Activated naive CD8-positive, alpha-beta T cell treated with anti-CD3 and anti-CD28 coated beads, Interleukin-2, amount 50 U/mL, for 24 hours (primary cell): Measurements from ENCODE around the gene MFSD6L.

Experiments used
- ATAC-seq: fragments of 150-1000 bp; cut with Tn5 transposase; one replicate; pipeline ENCODE4 v1.10.0; 2021
- DNase-seq: peaks from one replicate; pipeline ENCODE4 v3.0.0; 2021
- H3K27ac Mint-ChIP-seq: one replicate; pipeline ENCODE4 v1.8.0; 2021; ENCODE audit warnings: mild to moderate bottlenecking, mixed read lengths
- H3K27me3 Mint-ChIP-seq: one replicate; pipeline ENCODE4 v1.8.0; 2021; ENCODE audit warnings: mixed read lengths
- H3K36me3 Mint-ChIP-seq: one replicate; pipeline ENCODE4 v1.8.0; 2021; ENCODE audit warnings: low read depth, mixed read lengths
- H3K4me1 Mint-ChIP-seq: one replicate; pipeline ENCODE4 v1.8.0; 2021; ENCODE audit warnings: mixed read lengths
- H3K4me3 Mint-ChIP-seq: one replicate; pipeline ENCODE4 v1.8.0; 2021; ENCODE audit warnings: mild to moderate bottlenecking, moderate library complexity, mixed read lengths
- H3K9me3 Mint-ChIP-seq: one replicate; pipeline ENCODE4 v1.8.0; 2021; ENCODE audit warnings: mixed read lengths

The MFSD6L gene, protein sequence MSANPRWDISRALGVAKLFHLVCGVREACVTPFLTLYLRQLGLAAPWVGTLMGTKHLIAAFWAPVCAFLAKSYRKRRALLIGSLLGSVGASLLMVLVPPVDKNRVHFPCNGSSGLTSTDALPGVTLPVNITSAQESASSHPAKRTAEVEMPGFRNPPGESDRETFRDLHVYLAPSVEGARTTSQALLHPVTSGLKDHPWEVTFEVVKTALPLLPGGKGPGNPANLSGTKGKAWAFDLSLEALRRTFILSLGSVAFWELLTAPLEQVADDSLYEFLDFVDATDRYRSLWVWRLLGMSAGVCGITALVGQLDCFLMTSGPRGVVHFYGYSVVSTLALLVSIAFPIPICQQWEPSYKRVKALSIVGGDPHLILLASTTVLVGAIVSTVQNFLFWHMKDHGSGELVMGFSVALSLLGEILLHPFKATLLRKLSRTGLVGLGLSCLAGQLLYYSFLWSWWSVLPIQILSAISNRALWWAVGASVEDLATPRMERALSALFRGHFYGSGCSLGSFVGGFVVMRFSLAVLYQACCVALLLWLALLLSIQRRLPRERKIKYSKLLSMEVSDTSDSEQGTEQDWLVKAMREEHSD

DNA sequence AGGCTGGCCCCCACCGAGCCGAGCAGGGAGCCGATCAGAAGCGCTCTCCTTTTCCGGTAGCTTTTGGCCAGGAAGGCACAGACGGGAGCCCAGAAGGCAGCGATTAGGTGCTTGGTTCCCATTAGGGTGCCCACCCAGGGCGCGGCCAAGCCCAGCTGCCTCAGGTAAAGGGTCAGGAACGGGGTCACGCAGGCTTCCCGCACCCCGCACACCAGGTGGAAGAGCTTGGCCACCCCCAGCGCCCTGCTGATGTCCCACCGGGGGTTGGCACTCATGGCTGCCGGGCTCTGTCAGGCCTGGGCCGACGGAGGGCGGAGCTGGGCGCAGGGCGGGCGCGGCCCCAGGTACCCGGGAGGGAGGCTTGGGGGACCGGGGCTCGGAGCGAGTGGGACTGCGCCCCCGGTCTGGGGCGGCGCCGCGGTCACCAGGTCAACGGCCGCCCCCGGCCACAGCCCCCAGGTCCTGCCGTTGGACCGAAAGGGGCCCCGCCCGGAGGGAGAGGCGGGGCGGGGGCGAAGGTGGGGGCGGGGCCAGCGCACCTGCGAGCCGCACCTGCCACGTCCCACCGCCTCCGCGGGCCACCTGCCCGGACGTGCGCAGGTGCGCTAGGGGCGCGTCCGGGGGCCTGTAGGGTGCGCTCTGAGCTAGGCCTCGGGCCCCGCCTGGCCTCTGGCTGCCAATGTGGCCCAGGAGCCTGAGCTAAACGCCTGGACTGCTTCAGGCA, at the start of gene MFSD6L:
TSS of gene MFSD6L (minus strand) at position 520 of the 724 bp plus-strand sequence. CDS start at position 275, 245 bp downstream.
- DNase-seq (no peak), ATAC-seq (no peak)
- H3K27ac Mint-ChIP-seq: no peak within 1 kb of the TSS
- no peaks in the 10 kb centered on the region for H3K4me1 Mint-ChIP-seq
- H3K36me3 Mint-ChIP-seq: no peaks in the 10 kb centered on the region
- H3K27me3 Mint-ChIP-seq: no peaks in the 10 kb centered on the region
- H3K4me3 Mint-ChIP-seq: no peak within 1 kb of the TSS
- H3K9me3 Mint-ChIP-seq: no peaks in the 10 kb centered on the region

DNA sequence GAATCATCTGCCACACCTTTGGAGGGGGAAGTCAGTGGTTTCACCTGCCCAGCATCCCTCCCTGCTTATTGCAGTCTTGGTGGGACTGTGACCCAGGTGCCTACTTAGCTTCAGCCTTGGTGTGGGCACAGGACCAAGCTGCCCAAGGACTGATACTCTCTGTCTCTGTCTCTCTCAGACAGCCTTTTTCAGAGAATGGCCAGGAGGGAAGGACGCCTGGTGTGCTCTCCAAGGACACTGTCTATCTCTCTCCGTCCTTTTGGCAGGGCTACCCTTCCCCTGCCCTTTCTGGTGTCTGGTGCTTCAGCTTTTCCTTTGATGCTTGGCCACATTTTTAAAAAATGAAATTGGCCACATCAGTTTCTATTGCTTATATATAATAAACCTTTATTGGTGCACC, 48.7 kb upstream of the MFSD6L start:
- H3K4me3 Mint-ChIP-seq: no peak overlapping the region
- H3K36me3 Mint-ChIP-seq: no peaks in the 10 kb centered on the region
- no peaks in the 10 kb centered on the region for H3K9me3 Mint-ChIP-seq
- no peak overlapping the region for H3K27ac Mint-ChIP-seq
- peaks cover 6% of the 10 kb centered on the region for H3K4me1 Mint-ChIP-seq
- no peak for ATAC-seq
- H3K27me3 Mint-ChIP-seq: no peaks in the 10 kb centered on the region
- no peak for DNase-seq

DNA sequence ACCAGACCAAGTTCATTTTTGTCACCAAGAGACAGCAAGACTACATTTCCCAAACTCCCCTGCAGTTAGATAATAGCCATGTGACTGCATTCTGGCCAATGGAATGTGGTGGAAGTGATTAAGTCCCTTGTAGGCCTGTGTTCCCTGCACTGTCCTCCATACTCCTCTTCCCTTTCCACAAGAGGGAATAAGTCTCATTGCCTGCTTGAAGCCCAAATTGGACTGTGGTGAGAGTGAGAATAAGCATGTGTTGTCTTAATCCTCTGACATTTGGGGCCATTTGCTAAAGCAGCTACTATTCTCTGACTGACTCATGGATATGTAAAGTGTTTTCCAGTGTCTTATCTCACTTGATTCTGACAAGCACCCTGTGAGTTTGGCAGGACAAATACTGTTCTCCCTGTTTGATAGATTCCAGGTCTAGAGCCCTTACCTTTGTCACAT, 47.6 kb upstream of the MFSD6L start:
- peaks cover 6% of the 10 kb centered on the region for H3K4me1 Mint-ChIP-seq
- H3K27me3 Mint-ChIP-seq: no peaks in the 10 kb centered on the region
- H3K4me3 Mint-ChIP-seq: no peak overlapping the region
- no peaks in the 10 kb centered on the region for H3K36me3 Mint-ChIP-seq
- H3K27ac Mint-ChIP-seq: no peak overlapping the region
- DNase-seq: no peak
- ATAC-seq: peak; percentile 66
- no peaks in the 10 kb centered on the region for H3K9me3 Mint-ChIP-seq

DNA sequence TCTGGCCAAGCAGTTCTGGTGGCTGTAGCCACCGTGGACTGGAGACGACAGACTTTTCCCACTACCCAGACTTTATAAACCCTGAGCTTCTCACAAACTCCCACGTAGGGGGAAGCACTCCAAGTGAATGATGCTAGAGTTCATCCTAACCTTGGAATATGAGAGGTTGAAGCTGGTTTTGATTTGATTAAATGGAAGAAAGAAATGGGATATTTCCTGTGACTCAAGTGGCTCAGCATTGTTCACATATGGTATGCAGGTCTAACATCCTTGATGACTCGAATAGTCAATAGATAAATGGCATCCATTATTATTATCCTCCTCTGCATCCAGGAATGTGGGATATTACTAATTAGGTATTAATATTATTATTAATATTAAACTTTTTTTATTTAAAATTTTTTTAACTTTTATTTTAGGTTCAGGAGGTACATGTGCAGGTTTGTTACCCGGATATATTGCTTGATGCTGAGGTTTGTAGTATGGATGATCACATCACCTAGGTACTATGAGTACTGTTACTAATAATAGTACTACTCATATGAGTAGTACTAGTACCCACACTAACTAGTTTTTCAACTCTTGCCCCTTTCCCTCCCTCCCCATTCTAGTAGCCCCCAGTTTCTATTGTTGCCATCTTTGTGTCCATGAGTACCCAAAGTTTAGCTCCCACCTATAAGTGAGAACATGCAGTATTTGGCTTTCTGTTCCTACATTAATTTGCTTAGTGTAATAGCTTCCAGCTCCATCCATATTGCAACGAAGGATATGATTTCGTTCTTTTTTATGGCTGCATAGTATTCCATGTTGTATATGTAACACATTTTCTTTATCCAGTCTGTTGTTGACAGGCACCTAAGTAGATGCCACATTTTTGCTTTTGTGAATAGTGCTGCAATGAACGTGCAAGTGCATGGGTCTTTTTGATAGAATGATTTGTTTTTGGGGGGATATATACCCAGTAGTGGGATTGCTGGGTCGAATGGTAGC, 45.4 kb upstream of the MFSD6L start:
- Mint-ChIP-seq H3K4me3 (no peak overlapping the region), H3K9me3 (no peaks in the 10 kb centered on the region), H3K36me3 (no peaks in the 10 kb centered on the region), H3K4me1 (peaks cover 6% of the 10 kb centered on the region), H3K27me3 (no peaks in the 10 kb centered on the region), H3K27ac (no peak overlapping the region)
- ATAC-seq (no peak), DNase-seq (no peak)

DNA sequence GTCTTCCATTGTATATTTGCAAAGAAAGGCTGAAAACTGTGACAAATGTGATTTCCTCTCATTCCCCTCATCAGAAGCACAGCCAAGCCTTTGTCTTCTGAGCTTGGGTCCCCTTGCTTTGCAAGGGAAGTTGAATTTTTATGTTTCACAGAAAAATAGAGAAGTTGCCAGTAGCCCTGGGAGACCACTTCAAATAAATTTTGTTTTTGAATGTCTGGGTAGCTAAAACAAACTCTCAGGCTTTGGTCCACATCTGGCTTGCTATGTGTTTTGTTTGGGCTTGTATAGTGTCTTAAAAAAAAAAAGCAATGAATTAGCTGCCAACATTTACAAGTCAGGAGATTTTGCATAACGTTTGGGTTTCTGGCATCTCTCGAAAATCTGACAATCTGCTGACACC, 44.2 kb upstream of the MFSD6L start:
- Mint-ChIP-seq H3K27ac (no peak overlapping the region), H3K4me3 (no peak overlapping the region), H3K36me3 (no peaks in the 10 kb centered on the region), H3K9me3 (no peaks in the 10 kb centered on the region), H3K4me1 (peaks cover 6% of the 10 kb centered on the region), H3K27me3 (no peaks in the 10 kb centered on the region)
- ATAC-seq: no peak
- no peak for DNase-seq

DNA sequence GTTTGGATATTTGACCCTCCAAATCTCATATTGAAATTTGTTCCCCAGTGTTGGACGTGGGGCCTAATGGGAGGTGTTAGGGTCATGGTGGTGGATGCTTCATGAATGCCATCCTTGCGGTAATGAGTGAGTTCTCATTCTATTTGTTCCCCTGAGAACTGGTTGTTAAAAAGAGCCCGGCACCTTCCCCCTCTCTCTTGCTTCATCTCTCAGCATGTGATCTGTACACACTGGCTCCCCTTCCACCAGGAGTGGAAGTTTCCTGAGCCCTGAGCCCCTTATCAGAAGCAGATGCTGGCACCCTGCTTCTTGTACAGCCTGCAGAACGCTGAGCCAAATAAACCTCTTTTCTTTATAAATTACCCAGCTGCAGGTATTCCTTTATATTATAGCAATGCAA, 42.7 kb upstream of the MFSD6L start:
- DNase-seq: no peak
- no peak for ATAC-seq
- H3K4me3 Mint-ChIP-seq: no peak overlapping the region
- H3K4me1 Mint-ChIP-seq: peaks cover 2% of the 10 kb centered on the region
- no peaks in the 10 kb centered on the region for H3K9me3 Mint-ChIP-seq
- no peaks in the 10 kb centered on the region for H3K36me3 Mint-ChIP-seq
- H3K27me3 Mint-ChIP-seq: no peaks in the 10 kb centered on the region
- H3K27ac Mint-ChIP-seq: no peak overlapping the region

DNA sequence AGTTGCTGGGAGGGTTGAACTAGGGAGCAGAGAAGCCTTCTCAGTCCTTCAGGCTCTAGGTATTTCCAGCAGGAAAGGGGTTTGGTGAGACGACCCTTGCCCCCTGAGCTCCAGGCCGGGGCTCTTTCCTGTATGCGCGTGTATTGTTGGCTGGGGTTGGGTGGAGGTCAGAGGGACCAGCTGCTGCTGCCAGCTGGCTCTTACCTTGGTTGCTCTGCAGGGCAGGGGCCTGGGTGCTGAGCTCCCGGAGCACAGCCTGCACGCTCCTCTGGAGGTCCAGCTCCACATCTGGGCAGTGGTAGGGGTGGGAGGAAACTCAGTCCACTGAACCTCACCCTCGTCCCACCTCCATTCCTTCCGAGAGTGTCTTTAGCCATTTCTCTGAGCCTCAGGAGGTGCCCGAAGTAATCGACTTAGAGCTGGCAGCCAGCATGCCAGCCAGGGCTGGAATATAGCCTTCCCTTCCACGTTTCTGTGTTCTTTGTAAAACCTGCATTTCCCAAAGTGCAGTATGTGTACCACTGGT, 40.3 kb upstream of the MFSD6L start:
- Mint-ChIP-seq H3K4me3 (no peak overlapping the region), H3K4me1 (peaks cover 2% of the 10 kb centered on the region), H3K36me3 (no peaks in the 10 kb centered on the region), H3K27me3 (no peaks in the 10 kb centered on the region), H3K9me3 (no peaks in the 10 kb centered on the region), H3K27ac (no peak overlapping the region)
- ATAC-seq: no peak
- DNase-seq: no peak

DNA sequence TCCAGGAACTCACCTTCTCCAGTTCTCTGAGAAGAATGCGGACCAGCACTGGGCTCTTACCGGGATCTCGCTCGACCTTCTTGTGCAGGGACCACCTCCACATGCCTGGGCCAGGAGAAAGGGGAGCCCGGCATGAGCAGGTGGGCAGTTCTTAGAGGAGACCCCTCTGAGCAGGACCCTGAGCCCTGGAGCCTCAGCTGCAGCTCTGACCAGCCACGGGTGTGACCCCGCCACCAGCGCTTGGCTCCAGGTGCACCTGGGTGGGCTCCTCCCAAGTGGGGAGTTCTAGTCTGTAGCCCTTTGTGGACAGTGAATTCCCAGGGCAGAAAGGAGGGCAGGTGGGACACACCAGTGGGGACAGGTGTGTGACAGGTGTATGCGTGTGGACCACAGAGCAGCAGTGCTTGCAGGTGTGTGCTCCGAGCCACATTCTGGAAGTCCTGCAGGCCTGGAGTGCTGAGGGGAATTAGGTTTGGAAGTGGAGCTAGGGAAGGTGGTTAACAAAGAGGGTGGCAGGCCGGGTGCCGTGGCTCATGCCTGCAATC, 39.5 kb upstream of the MFSD6L start:
- Mint-ChIP-seq H3K27me3 (no peaks in the 10 kb centered on the region), H3K27ac (no peak overlapping the region), H3K4me1 (peaks cover 2% of the 10 kb centered on the region), H3K4me3 (no peak overlapping the region), H3K9me3 (no peaks in the 10 kb centered on the region), H3K36me3 (no peaks in the 10 kb centered on the region)
- DNase-seq (no peak), ATAC-seq (no peak)

DNA sequence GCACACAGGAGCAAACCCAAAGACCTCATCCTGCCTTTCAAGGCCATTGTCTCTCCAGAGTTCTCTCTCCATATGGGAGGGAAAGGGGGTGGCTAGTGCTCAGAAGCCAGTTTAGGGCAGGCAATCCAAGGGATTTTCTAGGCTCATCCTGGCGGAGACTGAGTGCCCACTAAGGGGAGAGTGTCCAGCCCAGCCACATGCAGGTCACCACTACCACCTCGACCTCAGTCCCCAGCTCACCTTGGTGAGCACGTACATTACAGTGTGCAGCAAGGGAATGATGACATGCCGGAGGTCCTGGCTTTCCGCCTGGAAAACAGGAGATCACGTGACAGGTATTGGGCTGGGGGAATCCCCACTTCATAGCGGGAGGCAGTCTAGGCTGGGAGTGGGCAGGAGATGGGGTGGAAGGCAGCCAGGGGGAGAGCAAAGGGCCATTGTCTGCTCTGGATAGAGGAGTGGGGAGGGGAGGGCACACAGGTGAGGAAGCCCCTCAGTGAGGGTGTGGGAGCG, 38.5 kb upstream of the MFSD6L start:
- Mint-ChIP-seq H3K9me3 (no peaks in the 10 kb centered on the region), H3K4me1 (no peaks in the 10 kb centered on the region), H3K4me3 (no peak overlapping the region), H3K36me3 (no peaks in the 10 kb centered on the region), H3K27ac (no peak overlapping the region), H3K27me3 (no peaks in the 10 kb centered on the region)
- ATAC-seq: no peak
- no peak for DNase-seq

DNA sequence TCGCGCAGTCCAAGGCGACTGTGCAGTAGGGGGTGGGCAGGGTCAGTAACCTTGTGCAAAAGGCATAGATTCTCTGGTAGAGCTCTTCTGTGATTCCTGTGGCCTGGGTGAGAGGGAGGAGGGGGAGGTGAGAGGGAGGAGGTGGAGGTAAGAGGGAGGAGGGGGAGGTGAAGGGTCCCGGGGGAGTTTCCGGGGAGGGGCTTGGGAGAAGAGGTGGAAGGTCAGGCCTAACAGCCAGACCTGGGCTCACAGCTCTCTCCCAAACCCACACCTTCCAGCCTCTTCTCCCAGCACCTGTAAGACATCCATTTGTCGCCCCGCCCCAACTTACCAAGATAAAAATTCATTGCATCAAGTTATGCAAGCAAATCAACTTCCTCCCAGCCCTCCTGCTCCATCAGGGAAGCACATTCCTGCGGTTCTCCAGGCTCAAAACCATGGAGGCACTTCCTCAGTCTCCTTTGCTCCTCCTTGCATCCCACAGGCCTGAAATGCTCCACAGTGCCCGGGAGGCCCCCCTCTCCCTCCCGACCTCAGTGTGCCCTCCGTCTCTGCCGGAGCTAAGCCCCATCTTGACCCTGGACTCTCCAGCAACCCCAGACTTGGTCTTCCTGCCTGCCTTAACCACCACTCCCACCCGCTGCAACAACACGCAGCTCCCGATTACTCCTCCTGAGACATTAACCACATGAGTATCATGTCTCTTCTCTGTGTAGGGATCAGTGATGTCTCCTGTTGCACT, 37.8 kb upstream of the MFSD6L start:
- Mint-ChIP-seq H3K27me3 (no peaks in the 10 kb centered on the region), H3K9me3 (no peaks in the 10 kb centered on the region), H3K27ac (no peak overlapping the region), H3K4me3 (no peak overlapping the region), H3K4me1 (no peaks in the 10 kb centered on the region), H3K36me3 (no peaks in the 10 kb centered on the region)
- ATAC-seq (no peak), DNase-seq (no peak)

DNA sequence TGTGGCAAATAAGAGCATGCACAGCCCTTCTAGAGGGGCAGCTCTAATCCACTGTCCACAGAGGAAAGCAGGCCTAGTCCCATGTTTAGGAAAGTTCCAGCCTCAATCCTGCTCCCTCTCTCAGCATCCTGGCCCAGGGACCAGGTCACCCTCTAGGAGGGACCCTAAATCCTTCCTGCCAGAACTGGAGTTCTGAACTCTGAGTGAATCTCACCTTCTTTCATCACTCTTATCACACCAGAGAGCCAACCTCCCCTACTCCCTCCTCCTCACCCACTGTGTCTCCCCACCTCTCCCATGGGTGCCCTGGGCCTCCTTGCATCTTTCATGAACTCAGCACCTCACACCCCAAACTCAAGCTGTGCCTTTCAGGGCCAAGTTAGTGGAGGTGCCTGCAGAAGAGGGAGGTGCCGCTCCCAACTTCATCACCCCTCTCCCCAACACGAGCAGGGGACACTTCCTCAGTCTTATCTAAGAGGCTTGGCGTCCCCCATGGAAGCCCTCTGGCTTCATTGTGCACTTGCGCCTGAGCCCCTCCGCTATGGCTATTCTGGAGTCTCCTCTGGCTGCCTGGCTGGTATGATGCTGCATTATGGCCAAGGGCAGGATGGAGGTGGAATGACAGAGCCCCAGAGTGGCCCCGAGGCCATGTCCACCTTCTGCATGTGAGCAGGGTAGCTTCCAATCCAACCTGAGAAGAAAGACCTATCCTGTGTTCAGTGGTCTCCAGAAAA, 36.6 kb upstream of the MFSD6L start:
- Mint-ChIP-seq H3K4me3 (no peak overlapping the region), H3K4me1 (no peaks in the 10 kb centered on the region), H3K36me3 (no peaks in the 10 kb centered on the region), H3K27me3 (no peaks in the 10 kb centered on the region), H3K9me3 (no peaks in the 10 kb centered on the region), H3K27ac (no peak overlapping the region)
- ATAC-seq (no peak), DNase-seq (no peak)

DNA sequence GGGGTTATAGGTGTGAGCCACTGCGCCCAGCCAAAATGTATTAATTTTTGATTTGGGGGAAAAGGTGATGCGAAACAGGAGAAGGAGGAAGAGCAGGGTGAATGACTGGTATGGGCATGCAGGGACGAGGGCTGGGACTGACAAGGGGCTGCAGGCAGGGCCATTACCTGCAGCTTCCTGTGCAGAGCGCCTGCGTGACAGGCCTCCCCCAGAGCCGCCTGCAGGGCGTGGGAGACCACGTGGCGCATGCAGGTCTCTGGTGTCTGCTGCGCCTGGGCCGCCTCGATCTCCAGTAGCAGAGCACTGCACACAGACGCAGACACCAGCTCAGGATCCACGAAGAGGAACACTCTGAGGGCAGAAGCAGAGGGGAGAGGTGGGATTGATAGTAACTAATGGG, 35.9 kb upstream of the MFSD6L start:
- ATAC-seq: no peak
- H3K4me3 Mint-ChIP-seq: no peak overlapping the region
- H3K27ac Mint-ChIP-seq: no peak overlapping the region
- no peaks in the 10 kb centered on the region for H3K36me3 Mint-ChIP-seq
- DNase-seq: no peak
- H3K9me3 Mint-ChIP-seq: no peaks in the 10 kb centered on the region
- no peaks in the 10 kb centered on the region for H3K4me1 Mint-ChIP-seq
- no peaks in the 10 kb centered on the region for H3K27me3 Mint-ChIP-seq
